Erythroblast (primary cell): ENCODE data around the gene ARIH1.

ENCODE experiments used
- DNase-seq, 2 experiments: peaks; one replicate each; lab custom pipeline; 2025; lab: John Stamatoyannopoulos, UW
- GATA1 ChIP-seq: IDR thresholded peaks from 2 replicates; pipeline ENCODE4 v1.6.1; 2011; ENCODE audit warnings: low read depth, mild to moderate bottlenecking, control low read depth, low read length, moderate library complexity
- POLR2A ChIP-seq: IDR thresholded peaks from 2 replicates; pipeline ENCODE4 v1.6.1; 2011; ENCODE audit warnings: mild to moderate bottlenecking, low read length

The ARIH1 gene

DNA sequence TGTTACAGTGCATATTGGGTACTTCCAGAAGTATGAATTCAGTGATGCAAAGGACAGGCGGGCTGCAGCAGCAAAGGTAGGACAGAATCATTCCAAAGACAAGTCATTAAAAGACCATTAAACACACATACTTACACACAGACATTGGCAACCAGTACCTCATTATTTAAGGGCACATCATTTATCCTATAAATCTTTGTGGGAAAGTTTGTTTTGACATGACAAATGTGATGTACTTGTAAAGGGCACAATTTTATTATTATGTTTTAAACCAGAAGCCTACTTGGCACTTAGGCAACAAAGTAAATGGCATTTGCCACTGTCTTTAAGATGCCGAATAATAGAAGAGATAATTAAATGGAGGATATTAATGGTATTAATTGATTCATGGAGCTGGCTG, 22.7 kb downstream of the ARIH1 start:
- TF ChIP-seq GATA1 (no peak), POLR2A (no peak)
- DNase-seq: no peak

DNA sequence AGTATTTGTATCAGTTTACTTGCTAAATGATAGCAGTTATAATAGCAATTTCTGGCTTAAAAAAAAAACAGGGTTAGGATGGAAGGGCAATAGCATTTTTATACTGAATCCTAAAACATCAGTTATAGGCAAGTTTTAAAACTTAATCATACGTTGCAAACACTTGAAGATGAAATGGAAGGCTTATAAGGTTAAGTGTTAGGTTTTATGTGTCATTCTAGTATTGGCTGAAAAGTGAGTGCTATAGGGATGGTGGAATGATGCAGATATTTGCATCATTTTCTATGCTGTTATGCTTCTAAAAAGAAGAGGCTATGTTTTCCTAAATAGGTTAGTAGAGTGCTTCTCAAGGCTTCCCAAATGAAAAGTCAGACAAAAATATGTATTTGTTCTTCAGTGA, 23.3 kb downstream of the ARIH1 start:
- no peak for TF ChIP-seq POLR2A
- TF ChIP-seq GATA1: no peak
- DNase-seq: no peak

DNA sequence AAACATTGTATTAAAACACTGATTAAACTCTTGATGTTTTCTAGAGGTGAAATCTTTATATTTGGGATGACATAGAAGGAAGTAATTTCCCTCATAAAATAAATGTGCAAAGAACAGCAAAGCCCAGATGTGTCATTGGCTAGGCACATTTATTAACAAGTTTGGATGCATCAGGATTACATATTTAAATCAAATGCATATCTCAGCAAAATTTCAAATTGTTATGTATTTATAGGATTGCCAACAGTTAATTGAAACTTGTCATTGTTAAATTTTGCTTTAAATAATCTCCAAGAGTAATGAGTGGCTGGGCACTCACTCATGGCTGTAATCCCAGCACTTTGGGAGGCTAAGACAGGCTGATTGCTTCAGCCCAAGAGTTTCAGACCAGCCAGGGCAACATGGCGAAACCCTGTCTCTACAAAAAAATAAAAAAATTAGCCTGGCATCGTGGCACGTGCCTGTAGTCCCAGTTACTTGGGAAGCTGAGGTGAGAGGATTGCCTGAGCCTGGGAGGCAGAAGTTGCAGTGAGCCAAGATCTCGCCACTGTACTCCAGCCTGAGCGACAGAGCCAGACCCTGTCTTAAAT, 28.2 kb downstream of the ARIH1 start:
- no peak for DNase-seq
- TF ChIP-seq GATA1 (no peak), POLR2A (no peak)

DNA sequence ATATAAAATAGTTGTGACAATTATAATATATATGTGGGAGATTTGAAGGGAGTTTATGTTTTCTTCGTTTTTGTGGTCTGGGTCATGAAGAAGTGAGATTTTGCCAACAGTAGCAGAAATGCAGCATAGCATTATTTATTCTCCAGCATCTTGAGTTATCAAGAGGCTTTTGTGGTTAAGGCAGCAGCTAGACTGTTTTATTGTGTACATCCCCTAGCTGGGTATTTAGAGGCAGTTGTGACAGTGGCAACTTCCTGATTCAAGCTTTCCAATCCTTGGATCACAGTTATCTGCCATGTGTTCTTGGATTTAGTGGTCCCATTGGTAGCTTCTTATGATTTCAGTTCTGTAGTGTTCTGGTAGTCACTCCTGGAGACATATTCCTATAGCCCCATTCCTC, 29.0 kb downstream of the ARIH1 start:
- no peak for DNase-seq
- TF ChIP-seq GATA1: no peak
- TF ChIP-seq POLR2A: no peak

DNA sequence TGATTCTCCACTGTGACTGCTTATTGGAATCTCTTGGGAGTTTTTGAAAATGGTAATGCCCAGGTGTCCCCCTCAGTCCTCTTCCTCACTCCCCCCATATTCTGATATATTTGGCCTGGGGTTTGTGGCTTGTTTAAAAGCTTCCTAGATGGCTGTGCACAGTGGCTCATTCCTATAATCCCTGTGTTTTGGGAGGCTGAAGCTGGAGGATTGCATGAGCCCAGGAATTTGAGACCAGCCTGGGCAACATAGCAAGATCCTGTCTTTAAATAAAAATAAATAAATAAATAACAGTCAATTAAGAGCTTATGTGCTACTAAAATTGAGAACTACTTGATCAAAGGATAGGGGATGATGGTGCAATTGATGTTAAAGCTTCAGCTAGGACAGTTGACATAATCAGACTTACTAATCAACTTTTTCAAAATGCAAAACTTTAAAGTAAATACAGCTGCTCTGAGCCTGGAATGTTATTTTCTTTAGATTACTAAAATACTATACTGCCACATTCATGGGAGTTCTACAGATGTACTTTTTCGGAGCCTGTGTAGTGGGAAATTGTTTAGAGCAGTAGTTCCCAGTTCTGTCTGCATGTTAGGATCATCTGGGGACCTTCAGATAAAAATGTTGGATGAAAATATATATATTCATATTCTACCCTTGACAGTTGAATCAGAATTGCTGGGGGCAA, 33.4 kb downstream of the ARIH1 start:
- TF ChIP-seq POLR2A: no peak
- TF ChIP-seq GATA1: no peak
- no peak for DNase-seq

DNA sequence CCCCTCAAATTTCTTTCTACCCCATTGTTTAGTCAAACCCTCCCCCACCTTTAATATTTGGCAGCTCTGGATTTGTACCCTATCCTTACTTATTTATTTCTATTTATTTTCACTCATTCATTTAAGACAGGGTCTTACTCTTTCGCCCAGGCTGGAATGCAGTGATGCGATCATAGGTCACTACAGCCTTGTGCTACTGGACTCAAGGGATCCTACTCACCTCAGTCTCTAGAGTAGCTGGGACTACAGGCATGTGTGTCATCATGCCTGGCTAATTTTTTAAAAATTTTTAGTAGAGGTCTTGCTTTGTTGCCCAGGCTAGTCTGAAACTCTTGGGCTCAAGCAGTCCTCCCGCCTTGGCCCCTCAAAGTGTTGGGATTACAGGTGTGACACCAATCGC, 35.4 kb downstream of the ARIH1 start:
- DNase-seq: no peak
- TF ChIP-seq POLR2A (no peak), GATA1 (no peak)

DNA sequence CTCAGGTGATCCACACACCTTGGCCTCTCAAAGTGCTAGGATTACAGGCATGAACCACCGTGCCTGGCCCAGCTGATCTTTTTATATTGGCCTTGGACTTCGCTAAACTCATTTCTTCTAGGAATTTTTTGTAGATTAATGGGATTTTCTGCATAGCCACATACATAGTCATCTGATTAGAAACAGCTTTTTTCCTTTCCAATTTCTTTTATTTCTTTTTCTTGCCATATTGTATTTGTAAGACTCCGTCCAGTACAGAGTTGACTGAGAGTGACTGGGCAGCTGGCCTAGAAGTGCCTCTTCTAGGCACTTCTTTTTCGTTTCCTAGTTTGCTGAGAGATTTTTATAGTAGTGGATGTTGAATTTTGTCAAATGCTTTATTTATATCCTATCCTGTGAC, 37.4 kb downstream of the ARIH1 start:
- no peak for TF ChIP-seq POLR2A
- no peak for TF ChIP-seq GATA1
- DNase-seq: no peak

DNA sequence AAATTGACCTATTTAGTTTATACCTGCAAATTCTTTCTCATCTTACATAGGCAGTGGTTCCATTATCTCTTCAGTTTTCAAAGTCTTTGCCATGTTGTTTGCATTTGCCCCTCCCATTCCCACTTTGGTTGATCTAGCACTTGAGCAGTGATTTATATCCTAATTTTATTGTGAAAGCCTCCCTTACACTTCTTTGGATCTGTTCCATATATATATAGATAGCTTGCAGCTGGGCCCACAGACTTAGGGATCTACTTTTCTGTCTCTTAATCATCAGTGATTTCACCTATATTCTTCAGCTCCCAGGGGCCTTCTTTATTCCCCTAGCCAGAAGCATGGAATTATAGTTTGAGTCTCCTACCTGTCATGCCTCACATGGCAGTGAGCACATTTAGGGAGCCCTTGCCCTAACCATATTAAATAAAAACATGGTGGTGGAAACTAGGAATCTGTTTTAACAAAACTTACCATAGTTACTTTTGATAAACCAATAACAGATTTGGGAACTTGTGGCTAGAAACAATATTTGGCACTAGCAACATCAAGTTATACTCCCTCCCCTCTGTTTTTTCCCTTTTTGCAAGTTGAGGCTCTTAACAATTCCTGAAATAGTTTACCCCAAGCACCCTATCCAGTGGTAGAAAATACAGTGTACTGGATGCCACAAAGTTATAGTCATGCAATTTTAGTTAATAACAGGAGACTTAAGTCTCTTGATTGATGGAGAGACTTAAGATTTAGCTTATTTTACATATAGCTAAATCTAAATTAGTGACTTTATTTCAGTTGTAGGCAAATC, 41.7 kb downstream of the ARIH1 start:
- no peak for DNase-seq
- no peak for TF ChIP-seq GATA1
- TF ChIP-seq POLR2A: no peak

DNA sequence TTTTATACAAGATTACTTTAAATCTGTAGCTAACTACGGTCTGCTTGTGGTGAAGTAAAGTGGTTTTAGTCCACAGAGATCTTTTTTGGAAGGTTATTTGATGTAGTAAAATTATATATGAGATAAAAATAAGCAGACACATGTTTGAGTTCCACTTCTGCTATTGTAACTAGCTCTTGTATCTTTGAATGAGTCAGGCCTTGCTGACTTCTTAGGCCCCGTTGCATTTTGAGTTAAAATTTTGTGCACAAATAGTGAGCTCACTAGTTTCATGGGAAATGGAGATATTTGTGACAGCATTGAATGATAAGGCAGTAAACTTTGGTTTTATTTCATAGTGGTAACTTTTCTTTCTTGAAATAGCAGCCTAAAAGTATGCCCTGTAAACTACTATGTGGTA, 42.6 kb downstream of the ARIH1 start:
- TF ChIP-seq GATA1 (no peak), POLR2A (no peak)
- no peak for DNase-seq

DNA sequence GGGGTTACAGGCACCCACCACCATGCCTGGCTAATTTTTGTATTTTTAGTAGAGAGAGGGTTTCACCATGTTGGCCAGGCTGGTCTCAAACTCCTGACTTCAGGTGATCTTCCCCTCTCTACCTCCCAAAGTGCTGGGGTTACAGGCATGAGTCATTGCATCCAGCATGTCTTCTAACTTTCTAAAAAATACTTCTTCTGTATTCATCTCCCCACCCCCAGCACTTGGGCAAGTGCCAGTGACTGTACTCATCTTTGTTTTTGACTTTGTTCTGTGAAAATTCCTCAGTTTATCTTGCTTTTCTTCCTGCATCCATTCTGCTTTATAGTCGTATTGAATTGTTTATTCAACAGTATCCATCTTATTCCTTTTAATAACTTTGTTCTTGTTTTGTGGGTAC, 47.6 kb downstream of the ARIH1 start:
- no peak for TF ChIP-seq GATA1
- no peak for TF ChIP-seq POLR2A
- peak in 1 of 2 experiments; percentile 6 for DNase-seq

DNA sequence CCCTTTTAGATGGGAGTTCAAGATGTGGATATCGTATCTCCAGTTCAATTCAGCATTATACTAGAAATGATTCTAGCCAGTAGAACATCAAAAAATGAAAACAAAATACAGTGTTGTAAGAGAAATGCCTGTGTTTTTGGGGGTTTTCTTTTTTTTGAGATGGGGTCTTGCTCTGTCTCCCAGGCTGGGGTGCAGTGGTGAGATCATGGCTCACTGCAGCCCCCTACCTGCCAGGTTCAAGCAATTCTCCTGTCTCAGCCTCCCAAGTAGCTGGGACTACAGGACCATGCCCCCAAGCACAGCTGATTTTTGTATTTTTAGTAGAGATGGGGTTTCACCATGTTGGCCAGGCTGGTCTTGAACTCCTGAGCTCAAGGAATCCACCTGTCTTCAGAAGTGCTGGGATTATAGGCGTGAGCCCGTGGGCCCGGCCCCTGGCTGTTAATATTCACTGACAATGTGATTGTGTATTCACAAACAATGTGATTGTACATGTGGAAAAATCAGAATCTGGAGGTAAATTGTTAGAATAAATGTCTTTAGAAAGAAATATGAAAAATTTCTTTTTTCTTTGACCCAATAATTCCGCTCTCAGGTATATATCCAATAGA, 59.0 kb downstream of the ARIH1 start:
- TF ChIP-seq GATA1 (no peak), POLR2A (no peak)
- DNase-seq: peak; percentile 10 to 40

DNA sequence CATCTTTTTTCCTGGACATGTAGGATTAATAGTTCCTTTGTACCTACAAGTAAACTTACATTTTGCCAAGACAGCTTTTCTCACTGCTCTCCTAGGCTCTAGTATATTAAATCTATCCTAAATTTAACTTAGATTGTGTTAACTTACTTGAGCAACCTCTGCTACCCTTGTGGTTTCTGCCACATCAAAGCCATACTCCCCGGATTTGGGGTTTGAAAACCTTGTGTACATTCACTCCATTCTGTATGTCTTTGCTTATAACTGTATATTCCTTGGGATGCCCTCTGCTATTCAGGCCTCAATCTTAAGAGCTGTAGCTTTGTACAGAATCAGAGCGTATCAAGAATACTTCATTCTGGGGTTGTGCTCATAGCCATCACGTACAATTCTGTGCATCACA, 60.4 kb downstream of the ARIH1 start:
- DNase-seq: no peak

DNA sequence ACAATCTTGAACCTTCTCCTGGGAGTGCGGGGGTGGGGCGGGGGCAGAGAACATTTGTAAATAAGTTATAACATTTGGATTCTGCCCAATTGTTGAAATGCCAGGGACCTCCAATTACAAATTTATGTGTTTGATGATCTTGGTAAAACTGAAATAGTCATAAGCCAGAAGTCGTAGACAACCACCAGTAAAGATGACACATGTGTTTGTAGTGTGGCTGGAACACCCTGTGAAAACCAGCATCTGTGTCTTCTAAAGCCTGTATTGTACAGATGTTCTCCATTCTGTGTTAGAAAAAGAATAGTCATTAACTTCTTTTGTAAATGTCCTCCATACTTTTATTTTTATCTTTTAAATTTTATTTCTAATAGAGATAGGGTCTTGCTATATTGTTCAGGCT, 61.8 kb downstream of the ARIH1 start:
- TF ChIP-seq GATA1 (no peak), POLR2A (no peak)

More for the DNA sequence above, 60.4 kb downstream of the ARIH1 start:
- TF ChIP-seq POLR2A: no peak
- TF ChIP-seq GATA1: no peak

DNA sequence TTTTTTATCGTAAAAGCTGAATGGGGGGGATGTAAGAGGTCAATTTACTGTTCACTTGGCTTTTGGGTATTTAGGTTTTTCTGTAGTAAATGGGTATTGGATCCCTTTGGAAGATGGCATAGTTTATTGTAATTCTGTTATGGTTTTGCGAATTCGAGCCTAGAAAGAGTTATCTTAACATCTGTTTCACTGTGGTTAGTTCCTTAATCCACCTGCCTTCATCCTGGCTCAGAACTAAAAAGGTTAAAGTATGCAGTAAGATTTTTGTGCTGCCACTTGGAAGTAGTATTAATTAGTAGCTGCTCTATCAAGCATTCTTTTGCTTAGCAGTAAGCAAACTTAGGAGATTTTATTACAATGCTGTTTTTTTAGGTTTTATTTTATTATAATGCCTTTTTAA, 62.4 kb downstream of the ARIH1 start:
- no peak for DNase-seq
- no peak for TF ChIP-seq GATA1
- TF ChIP-seq POLR2A: no peak

More for the DNA sequence above, 61.8 kb downstream of the ARIH1 start:
- no peak for DNase-seq
